Activated B cell treated with CpG ODN at 0.5 μM for 24 hours (primary cell): ENCODE results near the gene FGFR2. TPM values are rescaled to one million over a fixed set of nuclear protein-coding genes. Genes with fewer than 3 reads are reported as not detected.

Experiments
- ATAC-seq: fragments of 200-7000 bp; cut with Tn5 transposase; one replicate; pipeline ENCODE4 v1.10.0; 2021; ENCODE audit warnings: low read depth, mild to moderate bottlenecking, moderate library complexity
- CTCF ChIA-PET: fragments of 350-600 bp; sonication (Branson Sonifier 250); formaldehyde crosslinking; loops from one replicate; lab custom pipeline; 2021; ENCODE audit warnings: antibody characterized with exemption; lab: Charles Lee
- POLR2A ChIA-PET: fragments of 350-600 bp; sonication (Branson Sonifier 250); formaldehyde crosslinking; loops from one replicate; lab custom pipeline; 2021; ENCODE audit warnings: antibody characterized with exemption; lab: Charles Lee
- DNase-seq: peaks from one replicate; pipeline ENCODE4 v3.0.0; 2022
- H3K27ac Mint-ChIP-seq: one replicate; pipeline ENCODE4 v1.8.0; 2020; ENCODE audit warnings: mixed read lengths
- H3K27me3 Mint-ChIP-seq: one replicate; pipeline ENCODE4 v1.8.0; 2021; ENCODE audit warnings: mixed read lengths
- H3K36me3 Mint-ChIP-seq: one replicate; pipeline ENCODE4 v1.8.0; 2021; ENCODE audit warnings: low read depth, mixed read lengths
- H3K4me1 Mint-ChIP-seq: one replicate; pipeline ENCODE4 v1.8.0; 2021; ENCODE audit warnings: mixed read lengths
- H3K4me3 Mint-ChIP-seq: one replicate; pipeline ENCODE4 v1.8.0; 2020; ENCODE audit warnings: mild to moderate bottlenecking, mixed read lengths
- H3K9me3 Mint-ChIP-seq: one replicate; pipeline ENCODE4 v1.8.0; 2020; ENCODE audit warnings: mixed read lengths
- CTCF ChIP-seq: fragments of 200-600 bp; IDR thresholded peaks from one replicate; pipeline ENCODE4 v1.8.0; 2022; ENCODE audit warnings: antibody characterized with exemption, mild to moderate bottlenecking
- intact Hi-C: fragments of 100-400 bp; cut with micrococcal nuclease; formaldehyde crosslinking; loops from one replicate; pipeline ENCODE4 v1.15.1; 2024
- total RNA-seq: library from RNA; stranded (reverse); gene quantifications from 2 replicates; pipeline ENCODE4 v1.2.3, GENCODE V29; 2022

Gene FGFR2
- total RNA-seq, 1 donor from 2014 or later, result not detected

GRCh38 chr10:121553511-121554264 lies 44.6 kb downstream of the FGFR2 start:
- H3K27ac Mint-ChIP-seq, result no peak overlapping the region
- DNase-seq (no peak), ATAC-seq (no peak)
- TF ChIP-seq CTCF, result no peak
- no peak overlapping the region for H3K4me3 Mint-ChIP-seq
- H3K27me3 Mint-ChIP-seq, result no peaks in the 10 kb centered on the region
- H3K9me3 Mint-ChIP-seq, result peaks cover 7% of the 10 kb centered on the region
- ChIA-PET POLR2A (no interaction called here), CTCF (no interaction called here)
- no peaks in the 10 kb centered on the region for H3K4me1 Mint-ChIP-seq
- no peaks in the 10 kb centered on the region for H3K36me3 Mint-ChIP-seq
- intact Hi-C loops, result no loop called here

DNA sequence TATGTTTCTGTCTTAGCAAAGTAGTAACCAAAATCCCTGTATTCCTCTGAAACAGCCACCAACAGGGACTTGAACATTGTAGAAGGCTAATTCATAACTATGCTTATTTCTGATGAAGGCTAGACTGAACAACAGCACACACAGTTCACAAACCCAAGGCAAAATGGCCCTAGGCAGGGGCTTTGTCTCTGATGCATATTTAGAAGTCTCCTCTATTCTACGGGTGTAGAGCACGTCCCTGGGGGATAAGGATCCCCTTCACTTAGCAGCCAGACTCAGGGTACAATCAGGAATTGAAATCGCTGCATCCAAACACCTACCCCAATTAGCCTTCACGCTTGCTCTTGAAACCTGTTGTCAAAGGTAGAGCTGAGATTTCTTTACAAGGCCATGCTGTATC lies 45.5 kb downstream of the FGFR2 start:
- H3K4me3 Mint-ChIP-seq, result no peak overlapping the region
- H3K36me3 Mint-ChIP-seq, result no peaks in the 10 kb centered on the region
- no peaks in the 10 kb centered on the region for H3K27me3 Mint-ChIP-seq
- H3K4me1 Mint-ChIP-seq, result no peaks in the 10 kb centered on the region
- H3K9me3 Mint-ChIP-seq, result peaks cover 7% of the 10 kb centered on the region
- no peak for DNase-seq
- no peak overlapping the region for H3K27ac Mint-ChIP-seq
- ChIA-PET CTCF (no interaction called here), POLR2A (no interaction called here)
- ATAC-seq, result no peak
- intact Hi-C loops, result no loop called here
- TF ChIP-seq CTCF, result no peak

- Mint-ChIP-seq H3K27me3 (no peaks in the 10 kb centered on the region), H3K4me1 (no peaks in the 10 kb centered on the region), H3K9me3 (peaks cover 7% of the 10 kb centered on the region), H3K4me3 (no peak overlapping the region), H3K36me3 (no peaks in the 10 kb centered on the region), H3K27ac (no peak overlapping the region)
- CTCF ChIA-PET, result no interaction called here
- no peak for TF ChIP-seq CTCF
- POLR2A ChIA-PET, result no interaction called here
- intact Hi-C loops, result no loop called here
- DNase-seq, result no peak
- no peak for ATAC-seq
Measured at GRCh38 chr10:121551210-121551885, 46.9 kb downstream of the FGFR2 start.

- ChIA-PET CTCF (no interaction called here), POLR2A (no interaction called here)
- H3K9me3 Mint-ChIP-seq, result peaks cover 4% of the 10 kb centered on the region
- H3K27me3 Mint-ChIP-seq, result no peaks in the 10 kb centered on the region
- H3K27ac Mint-ChIP-seq, result no peak overlapping the region
- no peak for TF ChIP-seq CTCF
- H3K4me3 Mint-ChIP-seq, result no peak overlapping the region
- no peaks in the 10 kb centered on the region for H3K36me3 Mint-ChIP-seq
- intact Hi-C loops, result no loop called here
- H3K4me1 Mint-ChIP-seq, result no peaks in the 10 kb centered on the region
- DNase-seq, result no peak
- ATAC-seq, result no peak
Measured at GRCh38 chr10:121544301-121544869, 53.9 kb downstream of the FGFR2 start.

GRCh38 chr10:121543545-121543944 lies 54.7 kb downstream of the FGFR2 start:
- H3K4me1 Mint-ChIP-seq, result no peaks in the 10 kb centered on the region
- H3K9me3 Mint-ChIP-seq, result peaks cover 4% of the 10 kb centered on the region
- no peaks in the 10 kb centered on the region for H3K27me3 Mint-ChIP-seq
- intact Hi-C loops, result no loop called here
- no peak overlapping the region for H3K27ac Mint-ChIP-seq
- ChIA-PET CTCF (no interaction called here), POLR2A (no interaction called here)
- ATAC-seq (no peak), DNase-seq (no peak)
- H3K4me3 Mint-ChIP-seq, result no peak overlapping the region
- no peaks in the 10 kb centered on the region for H3K36me3 Mint-ChIP-seq
- no peak for TF ChIP-seq CTCF
